ENCODE data around the gene COL24A1. TPM values are rescaled to one million over a fixed set of nuclear protein-coding genes. Genes with fewer than 3 reads are reported as not detected.
"Not testable (repeated sequence)": the region's sequence is repeated elsewhere in the genome, so short reads cannot be mapped to it uniquely, and the experiment has no call there.

The COL24A1 gene
- total RNA-seq, 1 donor from 2014 or later = 2.7 TPM

DNA sequence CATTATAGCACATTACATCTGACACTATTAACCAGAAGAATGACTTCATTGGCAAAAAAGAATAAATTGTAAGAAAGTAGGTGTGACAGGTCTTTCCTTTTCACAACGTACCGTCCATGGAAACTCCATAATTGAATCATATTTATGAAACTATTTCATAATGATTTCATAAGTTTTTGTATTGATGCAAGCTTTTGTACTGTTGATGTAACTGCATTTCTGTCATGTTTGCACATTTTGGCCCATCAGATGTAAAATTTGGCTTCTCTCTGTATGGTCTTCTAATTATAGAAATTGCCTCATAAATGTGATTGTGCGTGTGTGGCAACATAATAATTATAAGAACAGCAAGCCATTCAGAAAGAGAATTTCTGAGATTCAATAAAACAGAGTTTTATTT is 267.7 kb downstream of the COL24A1 start:
- no peak for TF ChIP-seq CTCF (IDR thresholded peaks at IDR 0.05; ENCODE audit: unreplicated experiment)
- H3K4me3 Mint-ChIP-seq = no peak overlapping the region
- peaks cover 2% of the 10 kb centered on the region for H3K27me3 Mint-ChIP-seq (ENCODE audit: low read depth)
- H3K9me3 Mint-ChIP-seq = no peaks in the 10 kb centered on the region
- no peak for DNase-seq (ENCODE audit: low spot score in 2 of 2, unreplicated experiment in 2 of 2)
- no peak overlapping the region for H3K27ac Mint-ChIP-seq
- peaks cover 2% of the 10 kb centered on the region for H3K4me1 Mint-ChIP-seq
- no peaks in the 10 kb centered on the region for H3K36me3 Mint-ChIP-seq

- DNase-seq (ENCODE audit: low spot score in 2 of 2, unreplicated experiment in 2 of 2) = no peak
- no peaks in the 10 kb centered on the region for H3K36me3 Mint-ChIP-seq
- peaks cover 12% of the 10 kb centered on the region for H3K9me3 Mint-ChIP-seq
Measured at GRCh38 chr1:85884372-85885035, 272.1 kb downstream of the COL24A1 start.

GRCh38 chr1:85867189-85867588 is 289.4 kb downstream of the COL24A1 start:
- Mint-ChIP-seq H3K4me3 (no peak overlapping the region), H3K36me3 (no peaks in the 10 kb centered on the region), H3K4me1 (peaks cover 4% of the 10 kb centered on the region), H3K9me3 (peaks cover 3% of the 10 kb centered on the region), H3K27me3 (ENCODE audit: low read depth) (peaks cover 10% of the 10 kb centered on the region), H3K27ac (no peak overlapping the region)
- TF ChIP-seq CTCF (IDR thresholded peaks at IDR 0.05; ENCODE audit: unreplicated experiment) = no peak
- DNase-seq (ENCODE audit: low spot score in 2 of 2, unreplicated experiment in 2 of 2) = no peak

More at GRCh38 chr1:85884372-85885035, 272.1 kb downstream of the COL24A1 start:
- peaks cover 2% of the 10 kb centered on the region for H3K4me1 Mint-ChIP-seq
- no peaks in the 10 kb centered on the region for H3K27me3 Mint-ChIP-seq (ENCODE audit: low read depth)
- peak; percentile 71 for TF ChIP-seq CTCF (IDR thresholded peaks at IDR 0.05; ENCODE audit: unreplicated experiment)
- no peak overlapping the region for H3K27ac Mint-ChIP-seq
- H3K4me3 Mint-ChIP-seq = no peak overlapping the region

- no peak for DNase-seq (ENCODE audit: low spot score in 2 of 2, unreplicated experiment in 2 of 2)
- Mint-ChIP-seq H3K36me3 (no peaks in the 10 kb centered on the region), H3K27ac (peak overlapping the region; percentile 49), H3K9me3 (peaks cover 3% of the 10 kb centered on the region), H3K4me3 (no peak overlapping the region), H3K27me3 (ENCODE audit: low read depth) (peaks cover 12% of the 10 kb centered on the region), H3K4me1 (peaks cover 4% of the 10 kb centered on the region)
- TF ChIP-seq CTCF (IDR thresholded peaks at IDR 0.05; ENCODE audit: unreplicated experiment) = no peak
Measured at GRCh38 chr1:85865213-85865612, 291.4 kb downstream of the COL24A1 start.

- Mint-ChIP-seq H3K36me3 (no peaks in the 10 kb centered on the region), H3K27me3 (ENCODE audit: low read depth) (peaks cover 11% of the 10 kb centered on the region), H3K9me3 (peaks cover 3% of the 10 kb centered on the region), H3K4me1 (peaks cover 4% of the 10 kb centered on the region), H3K27ac (no peak overlapping the region), H3K4me3 (no peak overlapping the region)
- TF ChIP-seq CTCF (IDR thresholded peaks at IDR 0.05; ENCODE audit: unreplicated experiment) = no peak
- DNase-seq (ENCODE audit: low spot score in 2 of 2, unreplicated experiment in 2 of 2) = no peak
Measured at GRCh38 chr1:85864727-85865126, 291.8 kb downstream of the COL24A1 start.

DNA sequence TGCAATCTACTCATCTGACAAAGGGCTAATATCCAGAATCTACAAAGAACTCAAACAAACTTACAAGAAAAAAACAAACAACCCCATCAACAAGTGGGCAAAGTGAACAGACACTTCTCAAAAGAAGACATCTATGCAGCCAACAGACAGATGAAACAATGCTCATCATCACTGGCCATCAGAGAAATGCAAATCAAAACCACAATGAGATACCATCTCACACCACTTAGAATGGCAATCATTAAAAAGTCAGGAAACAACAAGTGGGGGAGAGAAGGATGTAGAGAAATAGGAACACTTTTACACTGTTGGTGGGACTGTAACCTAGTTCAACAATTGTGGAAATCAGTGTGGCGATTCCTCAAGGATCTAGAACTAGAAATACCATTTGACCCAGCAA is 292.9 kb downstream of the COL24A1 start:
- DNase-seq (ENCODE audit: low spot score in 2 of 2, unreplicated experiment in 2 of 2); H3K4me1 Mint-ChIP-seq; H3K27ac Mint-ChIP-seq; H3K36me3 Mint-ChIP-seq; H3K9me3 Mint-ChIP-seq; H3K4me3 Mint-ChIP-seq: not testable (repeated sequence)
- H3K27me3 Mint-ChIP-seq (ENCODE audit: low read depth) = peaks cover 11% of the 10 kb centered on the region

Data from mesothelial cell of epicardium (in vitro differentiated cells).